ENCODE results near the gene INPP4A. TPM values are rescaled to one million over a fixed set of nuclear protein-coding genes. Genes with fewer than 3 reads are reported as not detected.
A peak's percentile ranks its signal among the peaks of the same experiment; 100 is the strongest.

INPP4A gene
- total and polyA plus RNA-seq, 12 donors: 3.8 to 31.2 (median 21.1) TPM

GRCh38 chr2:98494699-98495098, 50.0 kb downstream of the INPP4A start:
- Histone ChIP-seq H3K27me3 (no peaks in the 10 kb centered on the region), H3K4me3 (no peak overlapping the region), H3K9me3 (peaks cover 0 to 15% (median 0%) of the 10 kb centered on the region in 11 donors), H3K4me1 (peaks cover 3 to 88% (median 63%) of the 10 kb centered on the region in 9 donors), H3K36me3 (peaks cover 0 to 4% (median 0%) of the 10 kb centered on the region in 9 donors), H3K27ac (peak overlapping the region in 5 of 10 donors; percentile 6 to 63 (median 20))
- intact Hi-C loops (cut with DNase I): loop anchor here in 1 of 10 donors (5.0 kb wide), 1 partner anchor 37 kb away; no protein-coding TSS in a partner anchor
- no peak for ATAC-seq
- DNase-seq: no peak
- TF ChIP-seq CTCF (IDR thresholded peaks at IDR 0.05): no peak

- intact Hi-C loops (cut with DNase I): no loop called here
- peaks cover 3 to 75% (median 53%) of the 10 kb centered on the region in 9 donors for H3K4me1 ChIP-seq
- peaks cover 0 to 15% (median 0%) of the 10 kb centered on the region in 11 donors for H3K9me3 ChIP-seq
- H3K27me3 ChIP-seq: no peaks in the 10 kb centered on the region
- WGBS, 2 donors: 84 to 86% methylated on average over 4 of the region's 4 CpGs
- no peak overlapping the region for H3K4me3 ChIP-seq
- peak overlapping the region in 4 of 10 donors; percentile 13 to 24 (median 14) for H3K27ac ChIP-seq
- ATAC-seq: peak in 5 of 8 donors; percentile 47 to 71 (median 67)
- no peaks in the 10 kb centered on the region for H3K36me3 ChIP-seq
- DNase-seq: no peak
- TF ChIP-seq CTCF (IDR thresholded peaks at IDR 0.05): no peak
Measured at GRCh38 chr2:98496750-98497493, 52.3 kb downstream of the INPP4A start.

- no peak for TF ChIP-seq CTCF (IDR thresholded peaks at IDR 0.05)
- Histone ChIP-seq H3K9me3 (peaks cover 0 to 15% (median 0%) of the 10 kb centered on the region in 11 donors), H3K27ac (no peak overlapping the region), H3K4me1 (peaks cover 3 to 77% (median 64%) of the 10 kb centered on the region in 9 donors), H3K27me3 (no peaks in the 10 kb centered on the region), H3K36me3 (no peaks in the 10 kb centered on the region), H3K4me3 (no peak overlapping the region)
- ATAC-seq (no peak), DNase-seq (no peak)
- 71 to 76% methylated on average over 4 of the region's 4 CpGs for WGBS, 2 donors
- intact Hi-C loops (cut with DNase I): no loop called here
Measured at GRCh38 chr2:98498703-98499440, 54.2 kb downstream of the INPP4A start.

GRCh38 chr2:98500561-98500960, 55.9 kb downstream of the INPP4A start:
- H3K27ac ChIP-seq: no peak overlapping the region
- H3K36me3 ChIP-seq: no peaks in the 10 kb centered on the region
- H3K9me3 ChIP-seq: peaks cover 0 to 15% (median 0%) of the 10 kb centered on the region in 11 donors
- TF ChIP-seq CTCF (IDR thresholded peaks at IDR 0.05): no peak
- WGBS, 2 donors: 91 to 96% methylated on average over 1 of the region's 1 CpG
- ATAC-seq: no peak
- H3K4me3 ChIP-seq: no peak overlapping the region
- no peak for DNase-seq
- H3K4me1 ChIP-seq: peaks cover 19 to 77% (median 66%) of the 10 kb centered on the region in 9 donors
- intact Hi-C loops (cut with DNase I): loop anchor here in 2 of 10 donors (5.0 to 10.0 kb wide), 2 partner anchors 53 to 56 kb away; partner anchors contain the start of gene INPP4A (in 1 of the 2)
- no peaks in the 10 kb centered on the region for H3K27me3 ChIP-seq
